Chondrocyte (in vitro differentiated cells): ENCODE data around the gene TSFM. TPM values are rescaled to one million over a fixed set of nuclear protein-coding genes. Genes with fewer than 3 reads are reported as not detected.

Source experiments
- DNase-seq: peaks from one replicate; pipeline ENCODE4 v3.0.0; 2021; ENCODE audit warnings: mixed read lengths, low spot score
- H3K27ac Mint-ChIP-seq: one replicate; pipeline ENCODE4 v1.8.0; 2021; ENCODE audit warnings: mild to moderate bottlenecking, moderate library complexity, mixed read lengths; ENCODE audit not compliant: unreplicated experiment
- H3K27me3 Mint-ChIP-seq: 2 replicates; pipeline ENCODE4 v1.8.0; 2021; ENCODE audit warnings: low read depth, mixed read lengths
- H3K36me3 Mint-ChIP-seq: 2 replicates; pipeline ENCODE4 v1.8.0; 2021; ENCODE audit warnings: low read depth, mixed read lengths
- H3K4me1 Mint-ChIP-seq: 2 replicates; pipeline ENCODE4 v1.8.0; 2021; ENCODE audit warnings: low read depth, mild to moderate bottlenecking, mixed read lengths
- H3K4me3 Mint-ChIP-seq: one replicate; pipeline ENCODE4 v1.8.0; 2021; ENCODE audit warnings: mild to moderate bottlenecking, moderate library complexity, mixed read lengths; ENCODE audit not compliant: unreplicated experiment
- H3K9me3 Mint-ChIP-seq: 2 replicates; pipeline ENCODE4 v1.8.0; 2021; ENCODE audit warnings: low read depth, mixed read lengths
- CTCF ChIP-seq: fragments of 200-600 bp; sonication (generic); IDR thresholded peaks from 2 replicates; pipeline ENCODE4 v1.5.0; 2021; ENCODE audit warnings: antibody characterized with exemption, mild to moderate bottlenecking, moderate library complexity
- total RNA-seq: library from RNA; stranded (reverse); gene quantifications from 3 replicates; pipeline ENCODE4 v1.2.1, GENCODE V29; 2021

The TSFM gene
- total RNA-seq, 1 donor from 2014 or later = 19.9 TPM

DNA sequence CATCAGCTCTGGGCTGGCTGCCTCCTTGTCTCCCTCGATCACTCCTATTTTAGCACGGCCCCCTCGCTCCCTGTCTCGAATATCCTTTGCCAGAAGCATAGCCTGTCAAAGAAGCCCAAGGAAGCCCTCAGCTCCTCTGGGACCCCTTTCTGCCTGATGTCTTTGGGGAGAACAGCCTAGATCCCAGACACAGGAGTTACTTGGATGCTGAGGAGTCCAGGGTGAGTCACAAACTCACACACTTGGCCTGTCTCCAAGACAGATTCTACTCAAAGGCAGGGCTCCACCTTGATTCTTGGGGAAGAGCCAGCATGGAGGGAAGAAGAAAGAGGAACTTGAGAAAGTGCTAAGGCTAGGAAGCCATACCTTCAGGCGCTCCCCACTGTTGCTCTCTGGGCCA is 27.9 kb downstream of the TSFM start:
- peaks cover 10% of the 10 kb centered on the region for H3K4me1 Mint-ChIP-seq
- DNase-seq = peak; percentile 46
- no peaks in the 10 kb centered on the region for H3K9me3 Mint-ChIP-seq
- no peak overlapping the region for H3K4me3 Mint-ChIP-seq
- no peak for TF ChIP-seq CTCF
- no peak overlapping the region for H3K27ac Mint-ChIP-seq
- peaks cover 18% of the 10 kb centered on the region for H3K36me3 Mint-ChIP-seq
- H3K27me3 Mint-ChIP-seq = no peaks in the 10 kb centered on the region

DNA sequence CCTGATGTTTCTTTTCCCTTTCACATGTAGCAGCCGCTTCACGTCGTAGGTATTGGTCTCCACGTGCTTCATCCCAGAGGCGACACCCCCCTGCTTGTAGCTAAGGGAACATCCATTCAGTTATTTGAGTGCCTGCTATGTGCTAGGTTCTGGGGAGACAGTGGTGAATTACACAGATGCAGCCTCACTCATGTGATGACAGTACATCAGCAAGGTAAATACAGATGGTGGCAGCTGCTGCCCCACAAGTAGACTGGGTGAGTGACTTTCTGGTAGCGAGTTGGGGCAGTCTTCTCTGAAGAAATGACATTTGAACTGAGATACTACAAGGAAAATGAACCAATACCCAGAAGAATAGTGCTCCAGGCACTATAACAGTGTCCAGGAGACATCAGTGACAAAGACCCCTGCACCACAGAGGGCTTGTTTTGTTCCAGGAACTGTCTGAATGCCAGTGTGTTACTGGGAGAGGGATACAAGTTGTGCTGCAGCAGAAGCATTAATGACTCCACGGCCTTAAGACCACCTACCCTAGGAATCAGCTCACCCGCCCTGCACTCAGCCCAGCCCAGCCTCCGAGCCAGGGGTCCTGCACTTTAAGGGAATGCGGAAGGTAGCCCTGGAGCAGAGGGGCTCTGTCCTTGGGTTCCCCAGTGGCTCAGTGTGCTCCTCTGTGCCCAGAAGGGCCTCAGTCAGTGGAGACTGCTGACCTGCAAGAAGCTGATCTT is 28.6 kb downstream of the TSFM start:
- no peak overlapping the region for H3K4me3 Mint-ChIP-seq
- peaks cover 16% of the 10 kb centered on the region for H3K36me3 Mint-ChIP-seq
- no peaks in the 10 kb centered on the region for H3K27me3 Mint-ChIP-seq
- DNase-seq = peak; percentile 47
- H3K9me3 Mint-ChIP-seq = no peaks in the 10 kb centered on the region
- H3K27ac Mint-ChIP-seq = no peak overlapping the region
- H3K4me1 Mint-ChIP-seq = peaks cover 10% of the 10 kb centered on the region
- no peak for TF ChIP-seq CTCF

DNA sequence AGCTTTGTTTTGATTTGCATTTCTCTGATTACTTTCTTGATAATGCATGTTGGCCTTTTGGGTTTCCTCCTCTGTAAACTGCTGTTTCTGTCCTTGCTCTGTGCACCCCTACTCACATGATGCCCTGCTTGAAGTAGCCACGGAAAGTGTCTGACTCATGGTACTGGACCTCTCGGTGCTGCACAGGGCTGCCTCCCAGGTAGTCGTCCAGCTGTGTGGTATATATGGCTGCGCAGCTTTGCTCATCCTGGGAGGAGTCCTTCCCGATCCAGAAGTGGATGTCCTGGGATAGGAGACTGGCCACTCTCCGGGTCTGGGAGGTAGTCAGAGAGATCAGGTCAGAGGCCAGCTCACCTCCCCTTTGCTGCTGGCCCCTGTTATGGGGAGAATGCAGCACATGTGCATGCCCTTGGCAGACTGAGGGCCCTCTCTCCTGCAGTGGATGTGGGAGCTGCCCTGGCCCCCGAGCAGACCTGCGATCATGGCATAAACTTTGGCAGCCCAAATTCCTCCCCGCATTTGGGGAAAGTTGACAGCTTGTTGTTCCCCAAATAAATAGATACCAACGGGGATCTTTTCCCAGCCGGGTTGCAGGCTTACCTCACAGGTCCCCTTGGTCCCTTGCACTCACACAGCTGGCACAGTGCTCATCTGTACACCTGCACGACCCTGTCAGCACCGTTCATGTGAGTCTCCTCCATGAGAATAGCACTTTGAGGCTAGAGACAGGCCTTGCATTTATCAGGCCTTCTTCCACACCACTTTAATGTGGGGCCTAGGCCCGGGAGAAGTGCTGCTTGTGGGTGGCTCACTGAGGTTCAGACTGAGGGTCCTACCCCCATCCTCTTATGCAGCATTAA is 30.8 kb downstream of the TSFM start:
- Mint-ChIP-seq H3K4me3 (no peak overlapping the region), H3K36me3 (peaks cover 7% of the 10 kb centered on the region), H3K9me3 (no peaks in the 10 kb centered on the region), H3K4me1 (peaks cover 10% of the 10 kb centered on the region), H3K27me3 (no peaks in the 10 kb centered on the region), H3K27ac (no peak overlapping the region)
- peak; percentile 64 for DNase-seq
- TF ChIP-seq CTCF = no peak

DNA sequence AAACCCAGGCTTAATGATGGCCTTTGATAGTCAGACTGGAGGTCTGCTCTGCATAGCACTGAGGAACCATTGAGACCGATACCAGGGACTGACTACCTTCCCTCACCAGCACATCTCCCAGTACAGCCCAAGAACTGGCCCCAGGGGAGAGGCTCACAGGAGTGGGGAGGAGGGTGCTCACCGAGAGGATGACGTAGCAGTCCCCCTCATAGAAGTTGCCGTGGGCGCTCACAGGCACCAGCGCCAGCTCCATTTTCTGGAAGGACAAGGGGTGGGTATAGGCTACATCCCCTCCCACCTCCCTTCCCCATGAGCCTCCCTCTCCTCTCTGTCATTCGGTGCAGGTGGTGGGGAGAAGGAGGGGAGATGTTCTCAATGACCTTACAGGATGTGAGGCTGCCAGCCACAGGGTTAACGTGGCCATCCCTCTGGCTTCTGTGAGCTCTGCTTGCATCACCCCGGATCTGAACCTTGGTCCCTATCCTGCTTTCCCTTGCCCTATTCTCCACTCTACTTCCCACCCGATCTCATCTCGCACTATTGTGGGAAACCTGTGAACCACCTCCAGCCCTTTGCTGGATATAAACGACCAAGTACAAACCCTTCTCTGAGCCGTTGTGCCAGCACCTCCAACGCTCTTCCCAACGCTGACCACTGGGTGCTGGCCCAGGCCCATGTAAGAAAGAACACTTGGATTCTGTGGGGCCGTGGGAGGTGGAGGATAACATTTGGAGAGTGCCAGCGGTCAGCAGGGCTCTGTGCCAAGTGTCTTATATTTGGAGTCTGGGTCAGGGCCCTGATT is 31.6 kb downstream of the TSFM start:
- Mint-ChIP-seq H3K4me1 (peaks cover 12% of the 10 kb centered on the region), H3K27me3 (no peaks in the 10 kb centered on the region), H3K9me3 (no peaks in the 10 kb centered on the region), H3K27ac (peak overlapping the region; percentile 61), H3K4me3 (no peak overlapping the region), H3K36me3 (peaks cover 12% of the 10 kb centered on the region)
- DNase-seq = peak; percentile 51
- no peak for TF ChIP-seq CTCF
